Fibroblast of skin of left quadriceps (primary cell): ENCODE results near the gene PHF5A.
"Not testable (repeated sequence)": the region's sequence is repeated elsewhere in the genome, so short reads cannot be mapped to it uniquely, and the experiment has no call there.

Source experiments
- DNase-seq, 2 experiments: peaks; one replicate each; pipeline ENCODE4 v3.0.0-alpha.2; 2013; ENCODE audit warnings: low read depth in 2 of 2

Gene PHF5A

DNA sequence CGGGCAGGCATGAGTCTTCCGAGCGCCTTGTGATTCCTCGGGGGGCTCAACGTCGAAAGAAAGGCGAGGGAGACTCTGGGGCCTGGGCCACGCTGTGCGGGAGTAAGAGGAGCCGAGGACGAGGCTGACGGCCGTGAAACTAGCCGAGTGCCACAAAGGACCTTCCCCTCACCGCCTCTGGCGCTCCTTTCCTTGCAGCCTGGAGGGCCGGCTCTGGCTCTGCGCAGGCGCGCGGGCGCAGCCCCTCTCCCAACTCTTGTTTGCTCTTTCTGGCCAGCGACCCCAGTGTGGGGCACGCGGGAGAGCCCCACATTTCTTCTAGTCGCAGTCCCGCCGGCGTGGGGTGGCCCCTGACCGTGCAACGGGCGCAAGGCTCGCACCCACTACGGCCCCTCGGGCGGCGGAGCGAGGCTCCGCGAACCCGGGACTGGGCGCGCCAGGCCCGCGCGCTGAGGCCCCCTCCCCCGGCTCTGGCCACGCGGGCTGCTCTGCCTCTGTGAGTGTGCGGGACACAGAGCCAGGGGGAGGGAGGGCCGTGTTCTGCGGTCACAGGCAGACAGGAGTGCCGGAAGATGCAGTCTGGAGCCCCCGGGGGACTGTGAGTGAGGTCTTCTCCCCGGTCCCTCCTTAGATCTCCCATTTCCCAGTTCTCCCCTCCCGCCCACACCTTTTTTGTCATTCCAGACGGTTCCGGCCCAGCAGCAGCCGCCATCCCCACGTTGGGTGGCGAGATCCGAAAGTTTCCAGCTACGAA lies 20.9 kb downstream of the PHF5A start:
- DNase-seq = peak in 1 of 2 experiments; percentile 18

DNA sequence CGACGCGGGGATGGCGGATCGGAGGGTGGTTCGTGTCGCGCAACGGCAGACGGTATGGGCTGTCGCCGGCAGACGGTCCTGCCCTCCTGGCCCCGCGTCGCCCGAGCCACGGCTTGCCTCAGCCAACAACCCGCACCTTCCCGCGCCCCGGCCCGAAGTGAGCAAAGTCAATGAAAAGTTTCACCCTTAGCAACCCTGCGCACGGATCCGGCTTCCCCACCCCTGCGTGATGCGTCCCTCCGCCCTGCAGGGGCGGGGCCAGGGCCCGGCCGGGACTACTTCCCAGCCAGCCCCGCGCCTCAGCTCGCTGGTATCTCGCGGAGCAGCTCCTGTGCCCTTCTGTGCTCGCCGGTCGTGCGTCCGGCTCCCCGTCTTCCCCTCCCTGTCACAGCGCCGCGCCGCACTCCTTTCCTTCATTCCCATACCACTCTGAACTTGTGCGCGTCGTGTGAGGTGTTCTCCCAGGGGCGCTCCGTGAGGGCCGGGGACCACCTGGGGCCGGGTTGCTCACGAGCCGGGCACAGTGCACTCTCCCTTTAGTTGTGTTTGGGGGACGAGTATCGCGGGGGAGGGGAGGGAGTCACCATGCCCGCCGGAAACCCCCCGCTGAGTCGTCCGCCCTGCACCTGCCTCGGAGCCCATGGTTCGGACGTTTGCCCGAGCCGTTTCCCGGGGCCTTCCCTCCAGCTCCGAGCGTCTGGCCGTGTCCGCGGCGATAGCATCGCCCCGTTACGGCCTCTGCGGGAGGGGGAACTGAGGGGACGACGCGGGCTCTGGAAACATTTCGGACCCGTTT lies 21.7 kb downstream of the PHF5A start, which contains the start of gene TOB2:
TSS of gene TOB2 (minus strand) at position 163 of the 796 bp plus-strand sequence. CDS start 9,456 bp downstream, outside the sequence.
- DNase-seq = peak; percentile 89 to 90

DNA sequence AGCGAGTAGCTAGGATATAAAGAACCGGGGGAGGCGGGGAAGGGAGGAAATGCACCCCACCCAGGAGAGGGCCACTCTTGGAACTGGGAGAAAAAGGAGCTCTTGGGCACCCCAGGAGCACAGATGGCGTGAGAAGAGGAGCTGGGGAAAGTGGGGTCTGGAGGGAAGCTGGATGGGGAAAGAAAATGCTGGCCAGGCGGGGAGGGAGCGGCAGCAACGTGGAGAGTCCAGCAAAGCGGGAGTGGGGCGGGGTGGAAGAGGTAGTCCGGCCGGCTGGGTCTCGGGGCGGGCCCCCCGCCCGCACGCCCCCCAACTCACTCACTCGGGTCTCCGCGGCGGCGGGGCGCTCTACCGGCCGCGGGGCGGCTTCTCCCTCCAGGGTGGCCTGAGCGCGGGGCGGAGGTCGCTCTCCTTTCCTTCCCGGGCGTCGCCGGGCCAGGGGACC lies 22.4 kb downstream of the PHF5A start:
- DNase-seq = no peak

DNA sequence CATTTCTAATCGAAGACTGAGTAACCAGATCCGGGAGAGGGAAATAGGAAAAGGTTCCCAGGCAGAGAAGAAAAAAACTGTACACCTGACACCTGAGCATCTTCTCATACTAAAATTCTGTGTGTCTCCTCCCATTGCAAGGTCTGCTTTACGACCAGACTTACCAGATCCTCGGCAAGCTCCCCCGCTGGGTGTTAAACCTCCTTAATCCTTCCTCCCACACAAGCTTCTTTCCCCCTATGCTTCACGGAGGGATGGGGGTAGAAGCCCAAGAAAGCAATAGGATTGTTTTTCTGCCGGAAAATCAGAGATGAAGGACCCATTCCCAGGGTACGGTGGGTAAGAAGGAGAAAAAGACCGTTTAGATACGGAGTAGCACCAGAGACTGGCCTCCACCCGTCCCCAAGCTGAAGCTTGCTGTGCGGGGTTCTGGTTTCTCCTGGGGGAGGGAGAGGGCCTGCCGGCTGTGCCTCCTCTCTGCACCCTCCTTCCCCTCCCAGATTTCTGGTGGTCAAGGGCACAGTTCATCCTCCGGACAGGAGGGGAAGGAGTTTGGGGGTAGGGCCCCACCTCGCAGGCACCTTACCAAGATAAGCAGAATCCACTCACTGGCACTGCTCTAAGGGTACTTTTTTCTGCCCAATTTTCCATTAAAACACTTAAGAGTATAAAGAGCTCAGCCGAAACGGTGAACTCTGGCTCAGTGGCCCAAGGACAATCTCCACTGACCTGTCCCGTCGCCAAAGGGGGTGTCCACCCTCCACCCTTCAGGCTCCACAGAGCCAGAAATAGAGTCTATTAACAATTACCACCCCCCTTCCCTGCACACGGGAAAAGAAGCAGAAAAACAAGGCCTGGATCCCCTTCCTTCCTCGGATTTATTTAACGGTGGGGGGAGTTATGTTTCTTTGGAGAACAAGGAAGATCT lies 23.1 kb downstream of the PHF5A start:
- DNase-seq = no peak

DNA sequence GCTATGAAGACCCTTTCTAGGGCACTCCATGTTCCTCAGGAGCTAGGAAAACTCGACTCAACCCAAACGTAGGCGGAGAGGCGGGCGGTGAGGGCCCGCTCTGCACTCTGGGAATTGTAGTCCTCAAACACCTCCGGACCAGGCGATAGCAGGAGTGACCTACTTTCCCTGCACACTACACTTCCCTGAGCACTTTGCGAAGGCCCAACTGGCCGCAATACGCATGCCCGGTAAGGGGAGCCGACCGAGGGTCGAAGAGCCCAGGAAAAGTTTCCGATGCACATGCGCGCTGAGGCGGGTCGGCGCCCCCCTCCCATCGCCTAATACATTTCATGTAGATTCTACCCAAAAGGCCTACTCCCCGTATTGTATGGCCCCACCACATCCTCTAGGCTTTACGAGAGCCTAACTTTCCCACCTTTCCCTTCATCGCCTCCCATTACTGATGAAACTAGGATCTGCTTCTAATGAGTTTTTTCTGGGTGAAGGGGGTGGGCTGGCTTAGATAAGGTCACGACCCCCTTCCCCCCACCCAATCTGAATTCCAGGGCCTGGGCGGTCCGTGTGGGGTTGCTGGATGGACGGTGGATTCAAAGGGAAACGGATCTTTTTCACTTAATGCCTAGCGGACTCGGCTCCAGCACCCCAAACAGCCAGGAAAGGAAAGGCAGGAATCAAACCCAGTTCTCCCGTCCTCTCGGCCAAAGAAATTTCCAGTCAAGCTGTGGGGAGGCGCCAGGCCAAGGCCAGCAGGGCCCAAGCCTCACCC lies 23.9 kb downstream of the PHF5A start:
- DNase-seq = peak; percentile 95

DNA sequence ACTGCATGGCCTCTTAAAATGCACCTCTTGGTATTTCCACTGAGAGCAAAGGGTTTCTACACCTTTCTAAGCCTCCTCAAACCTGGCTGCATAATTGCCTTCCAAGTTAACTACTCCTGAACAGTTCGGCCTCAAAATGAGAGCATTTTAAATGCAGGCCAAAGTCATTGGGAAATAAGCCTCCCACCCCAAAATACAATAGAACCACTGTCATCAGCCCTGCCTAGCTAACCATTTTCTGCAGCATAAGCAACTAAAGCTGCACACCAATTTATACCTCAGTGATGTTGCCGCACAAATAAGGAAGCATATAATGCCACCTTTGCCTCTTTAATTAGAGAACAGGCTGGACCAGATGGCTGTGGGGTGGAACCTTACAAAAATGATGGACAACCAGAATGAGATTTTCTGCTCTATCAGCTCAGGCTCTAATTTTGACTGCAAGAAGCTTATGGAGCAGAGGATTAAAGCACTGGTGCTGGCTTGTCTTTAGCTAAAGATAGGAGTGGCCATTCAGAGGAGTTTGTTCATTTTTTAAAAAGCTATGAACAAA lies 26.2 kb downstream of the PHF5A start:
- no peak for DNase-seq

DNA sequence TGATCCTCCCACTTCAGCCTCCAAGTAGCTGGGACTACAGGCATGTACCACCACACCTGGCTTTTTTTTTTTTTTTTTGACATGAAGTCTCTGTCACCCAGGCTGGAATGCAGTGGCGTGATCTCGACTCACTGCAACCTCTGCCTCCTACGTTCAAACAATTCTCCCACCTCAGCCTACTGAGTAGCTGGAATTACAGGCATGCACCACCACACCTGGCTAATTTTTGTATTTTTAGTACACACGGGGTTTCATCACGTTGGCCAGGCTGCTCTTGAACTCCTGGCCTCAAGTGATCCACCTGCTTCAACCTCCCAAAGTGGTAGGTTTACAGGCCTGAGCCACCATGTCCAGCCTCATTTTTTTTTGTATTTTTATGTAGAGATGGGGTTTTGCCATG lies 28.0 kb downstream of the PHF5A start:
- not testable (repeated sequence) for DNase-seq

DNA sequence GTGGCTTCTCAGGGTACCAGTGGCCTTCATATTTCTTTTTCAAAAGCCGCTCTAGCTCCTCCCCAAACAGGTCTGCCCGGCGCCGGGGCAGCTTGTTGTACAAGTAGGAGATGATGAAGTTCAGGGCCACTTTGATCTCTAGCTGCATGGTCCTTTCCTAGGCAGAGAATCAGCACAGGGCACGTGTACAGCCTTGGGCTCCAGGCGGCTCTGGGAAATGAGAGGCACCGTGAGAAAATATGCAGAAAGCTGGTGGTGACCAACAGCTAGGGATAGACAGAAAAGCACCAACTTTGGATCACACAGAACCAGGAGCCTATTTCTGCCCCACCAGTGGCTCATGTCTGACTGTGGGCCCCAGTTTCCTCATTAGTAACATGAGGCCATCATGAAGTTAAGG lies 31.3 kb downstream of the PHF5A start:
- no peak for DNase-seq

DNA sequence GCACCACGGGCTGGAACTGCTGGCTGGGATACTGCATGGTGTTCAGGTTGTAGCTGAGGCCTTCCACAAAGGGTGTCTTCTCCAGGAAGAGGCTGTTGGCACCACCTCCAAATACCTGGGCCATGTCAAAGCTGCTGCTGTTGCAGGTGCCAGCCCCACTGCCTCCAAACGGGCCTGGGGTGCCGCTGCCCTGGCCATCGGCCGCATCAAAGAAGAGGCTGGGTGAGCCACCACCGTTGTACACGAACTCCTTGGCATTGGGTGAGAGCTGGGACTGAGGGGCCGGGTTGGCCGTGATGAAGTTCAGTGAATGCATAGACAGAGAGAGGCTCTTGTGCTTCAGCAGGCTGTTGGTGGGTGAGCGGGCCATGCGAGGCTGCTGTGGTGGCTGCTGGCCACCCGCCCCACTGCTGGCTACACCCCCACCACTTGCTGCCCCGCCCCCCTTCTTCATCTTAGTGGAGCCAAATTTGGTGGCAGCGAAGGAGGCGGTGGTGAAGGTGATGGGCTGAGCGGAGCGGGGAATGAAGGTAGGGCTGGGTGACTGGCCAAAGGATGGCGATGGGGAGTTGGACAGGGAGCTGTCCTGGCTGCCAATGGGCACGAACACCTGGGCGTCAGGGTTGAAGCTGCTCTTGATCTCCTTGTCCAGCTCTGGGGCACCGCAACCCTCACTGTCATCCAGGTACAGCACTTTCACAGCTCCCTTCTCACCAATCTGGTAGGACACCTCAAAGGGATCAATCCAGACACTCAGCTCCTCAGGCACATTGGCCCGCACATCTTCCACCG lies 32.0 kb downstream of the PHF5A start:
- DNase-seq = no peak

DNA sequence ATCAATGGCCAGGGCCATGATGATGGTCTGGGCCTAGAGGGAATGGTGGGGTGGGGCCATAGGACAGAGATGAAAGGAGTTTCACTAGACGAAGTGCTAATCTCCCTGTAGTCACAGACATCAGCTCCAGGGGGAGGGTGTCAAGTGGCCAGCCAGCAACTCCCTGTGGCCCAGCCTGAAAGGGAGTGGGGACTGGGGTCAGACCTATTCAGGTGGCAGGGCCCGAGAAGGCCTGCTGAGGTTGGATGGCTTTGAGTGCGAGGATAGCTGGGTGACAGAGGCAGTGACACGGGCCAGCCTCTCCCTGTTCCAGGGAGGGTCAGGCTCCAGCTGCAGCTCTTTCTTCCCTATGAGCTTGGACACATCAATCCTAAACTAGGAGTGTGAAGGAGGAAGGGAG lies 32.9 kb downstream of the PHF5A start:
- no peak for DNase-seq

DNA sequence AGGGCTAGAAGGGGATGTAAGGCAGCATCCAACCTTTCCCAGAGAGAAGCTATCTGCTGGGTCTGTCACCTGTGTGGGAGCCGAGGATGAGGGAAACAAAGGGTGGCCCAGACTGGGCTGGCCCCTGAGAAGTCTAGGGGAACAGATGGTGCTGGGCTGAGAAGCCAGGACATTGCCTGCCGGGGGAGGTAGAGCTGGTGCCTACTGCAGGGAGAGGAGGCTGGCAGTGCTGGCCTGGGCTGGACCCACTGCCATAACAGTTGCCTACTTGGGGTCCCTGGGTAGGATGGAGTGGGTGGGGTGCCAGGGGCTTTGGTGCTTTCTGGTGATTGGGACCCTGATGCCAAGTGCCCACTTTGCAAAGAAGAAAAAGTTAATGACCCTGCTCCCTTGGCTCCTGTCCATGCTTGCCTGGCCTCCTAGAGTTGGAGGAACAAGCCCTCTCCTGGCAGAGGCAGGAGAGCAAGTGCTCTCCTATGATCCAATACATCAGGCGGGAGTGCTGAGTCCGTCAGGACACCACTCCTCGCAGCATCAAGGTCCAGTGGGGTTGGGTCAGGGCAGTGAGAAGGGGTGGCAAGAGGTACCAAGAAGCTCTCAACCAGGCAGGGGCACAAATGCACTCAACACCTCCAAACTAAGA lies 34.0 kb downstream of the PHF5A start:
- DNase-seq = not testable (repeated sequence)

DNA sequence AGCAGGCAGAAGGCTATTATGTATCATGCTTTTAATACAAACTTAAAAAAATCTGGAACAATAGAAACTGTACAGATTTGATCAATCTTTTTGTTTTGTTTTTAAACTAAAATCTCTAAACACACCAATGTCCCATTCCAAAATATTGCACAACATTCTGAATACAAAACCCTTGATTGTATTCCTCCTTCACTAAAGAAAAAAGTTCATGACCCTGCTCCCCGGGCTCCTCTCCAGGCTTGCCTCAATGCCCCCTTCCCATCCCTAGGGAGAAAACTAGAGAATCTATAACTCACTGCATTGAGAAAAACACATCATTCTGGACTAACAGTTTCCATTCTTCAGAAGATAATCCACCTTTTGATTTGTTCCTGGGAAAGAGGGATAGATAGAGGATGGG lies 35.0 kb downstream of the PHF5A start:
- DNase-seq = not testable (repeated sequence)

DNA sequence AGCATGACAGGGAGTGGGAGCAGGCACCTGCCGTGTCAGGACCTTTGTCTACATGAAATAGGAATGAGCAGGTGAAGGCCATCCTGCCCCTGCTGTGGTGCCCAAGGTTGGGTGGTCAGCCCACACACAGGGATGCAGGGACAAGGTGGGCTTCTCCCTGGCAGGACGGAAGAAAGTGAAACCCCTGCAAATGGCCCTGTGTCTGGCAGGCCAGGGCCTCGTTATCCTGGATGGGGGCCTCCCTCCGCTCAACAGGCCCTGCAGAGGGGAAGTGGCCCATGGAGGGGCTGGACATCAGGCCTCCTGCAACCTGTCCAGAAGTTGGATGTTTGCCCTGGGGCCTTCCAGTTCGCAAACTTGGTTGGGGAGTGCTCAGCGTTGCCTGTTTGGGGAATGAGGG lies 36.8 kb downstream of the PHF5A start:
- DNase-seq = no peak

DNA sequence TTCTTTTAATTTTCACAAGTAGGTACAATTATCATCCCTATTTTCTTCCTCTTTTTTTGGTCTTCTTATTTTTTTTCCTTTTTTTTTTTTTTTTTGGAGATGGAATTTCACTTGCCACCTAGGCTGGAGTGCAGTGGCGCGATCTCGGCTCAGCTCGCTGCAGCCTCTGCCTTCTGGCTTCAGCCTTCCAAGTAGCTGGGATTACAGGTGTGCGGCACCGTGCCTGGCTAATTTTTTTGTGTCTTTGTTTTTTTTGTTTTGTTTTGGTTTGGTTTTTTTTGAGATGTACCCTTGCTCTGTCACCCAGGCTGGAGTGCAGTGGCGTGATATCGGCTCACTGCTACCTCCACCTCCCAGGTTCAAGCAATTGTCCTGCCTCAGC lies 38.5 kb downstream of the PHF5A start:
- no peak for DNase-seq

DNA sequence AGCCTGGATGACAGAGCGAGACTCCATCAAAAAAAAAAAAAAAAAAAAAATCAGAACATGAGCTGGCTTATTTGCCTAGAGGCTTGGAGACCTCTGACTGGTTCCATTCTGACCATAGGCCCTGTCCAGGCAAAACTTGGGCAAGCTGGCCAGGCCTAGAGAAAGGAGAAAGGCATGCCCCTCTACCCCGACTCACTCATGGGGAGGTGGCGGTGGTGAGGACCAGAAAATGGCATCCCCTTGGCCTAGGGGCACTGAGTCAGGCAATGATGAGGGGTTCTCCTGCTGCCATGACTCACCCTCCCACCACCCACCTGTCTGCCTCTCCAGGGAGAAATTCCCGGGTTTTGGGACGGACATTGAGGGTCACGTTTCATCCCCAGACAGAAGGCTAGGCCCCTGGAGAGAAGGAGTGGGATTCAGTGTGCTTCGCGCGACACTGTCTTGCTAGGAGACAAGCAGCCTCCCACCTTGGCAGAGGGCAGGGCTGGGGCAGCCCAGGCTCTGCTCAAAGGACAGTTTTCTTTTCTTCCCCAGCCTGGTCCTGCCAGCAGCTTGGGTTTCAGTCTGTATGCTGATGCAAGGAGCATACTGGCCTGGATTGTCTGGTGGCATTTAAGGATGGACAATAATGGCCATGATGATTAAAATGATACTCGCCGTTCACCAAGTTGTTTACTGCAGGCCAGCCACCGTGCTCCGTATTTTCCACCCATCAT lies 39.1 kb downstream of the PHF5A start:
- no peak for DNase-seq

DNA sequence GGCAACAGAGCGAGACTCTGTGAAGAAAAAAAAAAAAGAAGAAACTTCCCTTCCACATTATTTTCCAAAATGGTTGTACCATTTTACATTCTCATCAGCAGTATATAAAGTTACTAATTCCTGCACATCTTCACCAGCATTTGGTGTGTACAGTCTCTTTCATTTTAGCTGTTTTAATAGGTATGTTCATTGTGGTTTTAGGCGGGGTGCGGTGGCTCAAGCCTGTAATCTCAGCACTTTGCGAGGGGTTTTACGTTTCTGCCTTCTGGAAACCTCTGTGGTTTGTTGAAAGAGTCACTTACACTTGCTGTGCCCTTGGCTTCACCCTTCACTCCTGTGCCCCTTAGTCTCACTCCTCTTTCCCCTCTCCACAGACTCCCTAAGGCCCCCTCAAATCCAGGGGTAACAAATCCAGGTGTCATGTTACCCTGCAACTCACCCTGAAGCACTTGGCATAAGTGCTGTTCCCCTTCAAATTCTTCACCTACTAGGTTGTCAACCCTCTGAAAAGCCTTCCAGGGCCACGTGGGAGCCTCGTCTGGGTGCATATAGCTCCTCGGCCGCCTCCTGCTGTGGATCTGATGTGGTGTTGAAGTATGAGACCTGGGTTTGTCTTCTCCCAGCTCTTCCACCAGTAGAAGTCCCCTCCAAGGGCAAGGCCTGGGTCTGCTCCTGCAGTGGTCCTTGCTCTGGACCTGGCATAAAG lies 42.7 kb downstream of the PHF5A start:
- DNase-seq = no peak

DNA sequence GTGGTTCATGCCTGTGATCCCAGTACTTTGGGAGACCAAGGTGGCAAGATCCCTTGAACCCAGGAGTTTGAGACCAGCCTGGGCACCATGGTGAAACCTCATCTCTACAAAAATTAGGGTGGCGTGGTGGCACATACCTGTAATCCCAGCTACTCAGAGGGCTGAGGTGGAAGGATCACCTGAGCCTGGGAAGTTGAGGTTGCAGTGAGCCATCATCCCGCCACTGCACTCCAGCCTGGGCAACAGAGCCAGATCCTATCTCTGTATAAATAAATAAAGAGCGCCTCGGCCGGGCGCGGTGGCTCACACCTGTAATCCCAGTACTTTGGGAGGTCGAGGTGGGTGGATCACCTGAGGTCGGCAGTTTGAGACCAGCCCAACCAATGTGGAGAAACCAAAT lies 49.8 kb downstream of the PHF5A start:
- DNase-seq = no peak
